ENCODE data around the gene LCN6.
"Not testable (repeated sequence)": the region's sequence is repeated elsewhere in the genome, so short reads cannot be mapped to it uniquely, and the experiment has no call there.

Gene LCN6

DNA sequence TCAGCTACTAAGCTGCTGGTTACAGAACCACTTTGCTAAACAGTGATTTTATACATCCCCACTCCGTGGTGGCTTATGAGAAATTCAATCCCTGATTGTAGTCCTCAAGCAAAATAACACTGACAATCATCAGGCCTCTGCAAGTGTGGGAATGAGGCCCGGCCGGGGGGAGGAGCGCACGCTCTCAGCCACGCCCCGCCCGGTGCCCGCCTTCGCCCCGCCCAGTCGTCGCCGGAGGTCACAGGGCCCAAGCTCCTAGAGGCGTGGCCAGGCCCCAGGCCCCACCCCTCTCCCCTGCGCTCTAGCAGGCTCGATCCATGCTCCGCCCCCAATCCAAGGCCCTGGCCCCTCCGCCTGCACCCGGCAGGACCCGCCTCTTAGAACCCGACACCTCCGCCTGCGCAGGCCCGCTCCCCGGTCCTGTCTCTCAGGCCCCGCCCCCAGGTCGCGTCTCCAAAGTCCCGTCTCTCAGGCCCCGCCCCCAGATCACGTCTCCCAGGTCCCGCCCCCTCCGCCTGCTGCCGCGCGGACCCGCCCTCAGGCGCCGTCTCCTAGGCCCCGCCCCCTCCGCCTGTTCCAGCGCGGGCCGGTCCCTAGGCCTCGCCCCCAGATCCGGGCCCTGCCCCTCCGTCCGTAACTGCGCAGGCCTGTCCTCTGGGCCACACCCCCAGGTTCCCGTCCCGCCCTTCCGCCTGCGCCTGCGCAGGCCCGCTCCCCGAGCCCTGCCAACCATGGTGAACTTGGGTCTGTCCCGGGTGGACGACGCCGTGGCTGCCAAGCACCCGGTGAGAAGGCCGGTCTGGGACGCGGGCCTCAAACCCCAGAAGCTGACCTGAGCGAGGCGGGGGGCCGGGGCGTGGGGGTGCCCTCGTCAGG, 42.6 kb upstream of the LCN6 start, which contains the start of gene TMEM141:
TSS of gene TMEM141 (plus strand) at position 705 of the 876 bp plus-strand sequence. CDS start at position 732, 27 bp downstream.
- no peaks in the 10 kb centered on the region for H3K27me3 ChIP-seq (ENCODE audit: control insufficient read depth, insufficient read depth, low read length, poor library complexity, severe bottlenecking)
- 0% methylated on average over 70 of the region's 70 CpGs for WGBS, 2 experiments
- peaks cover 14% of the 10 kb centered on the region for H3K4me1 ChIP-seq (ENCODE audit: control insufficient read depth, insufficient read depth, low read length)
- H3K9me3 ChIP-seq (ENCODE audit: control insufficient read depth, low read length): no peaks in the 10 kb centered on the region
- no peaks in the 10 kb centered on the region for H3K36me3 ChIP-seq (ENCODE audit: control insufficient read depth, insufficient read depth, low read length)
- H3K27ac ChIP-seq (ENCODE audit: insufficient read depth, low read depth, low read length, poor library complexity, severe bottlenecking): no peak within 1 kb of the TSS
- H3K4me3 ChIP-seq (ENCODE audit: insufficient read depth, low read depth, low read length): peak within 1 kb of the TSS; percentile 75

DNA sequence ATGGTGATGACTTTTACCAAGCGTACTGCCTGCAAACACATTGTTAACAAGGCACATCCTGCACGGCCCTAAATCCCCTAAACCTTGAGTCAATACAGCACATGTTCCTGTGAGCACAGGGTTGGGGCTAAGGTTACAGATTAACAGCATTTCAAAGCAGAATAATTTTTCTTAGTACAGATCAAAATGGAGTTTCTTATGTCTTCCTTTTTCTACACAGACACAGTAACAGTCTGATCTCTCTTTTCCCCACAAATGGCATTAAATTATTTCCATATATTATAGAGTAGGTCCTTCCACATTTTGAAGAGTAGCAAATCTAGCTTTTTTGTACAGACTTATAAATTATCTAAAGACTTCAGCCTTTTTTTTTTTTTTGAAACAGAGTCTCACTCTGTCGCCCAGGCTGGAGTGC, 41.2 kb upstream of the LCN6 start:
- Histone ChIP-seq H3K36me3 (ENCODE audit: control insufficient read depth, insufficient read depth, low read length) (no peaks in the 10 kb centered on the region), H3K27me3 (ENCODE audit: control insufficient read depth, insufficient read depth, low read length, poor library complexity, severe bottlenecking) (no peaks in the 10 kb centered on the region), H3K4me1 (ENCODE audit: control insufficient read depth, insufficient read depth, low read length) (peaks cover 12% of the 10 kb centered on the region), H3K27ac (ENCODE audit: insufficient read depth, low read depth, low read length, poor library complexity, severe bottlenecking) (peak overlapping the region; percentile 50), H3K4me3 (ENCODE audit: insufficient read depth, low read depth, low read length) (no peak overlapping the region), H3K9me3 (ENCODE audit: control insufficient read depth, low read length) (no peaks in the 10 kb centered on the region)
- 76 to 77% methylated on average over 3 of the region's 3 CpGs for WGBS, 2 experiments

DNA sequence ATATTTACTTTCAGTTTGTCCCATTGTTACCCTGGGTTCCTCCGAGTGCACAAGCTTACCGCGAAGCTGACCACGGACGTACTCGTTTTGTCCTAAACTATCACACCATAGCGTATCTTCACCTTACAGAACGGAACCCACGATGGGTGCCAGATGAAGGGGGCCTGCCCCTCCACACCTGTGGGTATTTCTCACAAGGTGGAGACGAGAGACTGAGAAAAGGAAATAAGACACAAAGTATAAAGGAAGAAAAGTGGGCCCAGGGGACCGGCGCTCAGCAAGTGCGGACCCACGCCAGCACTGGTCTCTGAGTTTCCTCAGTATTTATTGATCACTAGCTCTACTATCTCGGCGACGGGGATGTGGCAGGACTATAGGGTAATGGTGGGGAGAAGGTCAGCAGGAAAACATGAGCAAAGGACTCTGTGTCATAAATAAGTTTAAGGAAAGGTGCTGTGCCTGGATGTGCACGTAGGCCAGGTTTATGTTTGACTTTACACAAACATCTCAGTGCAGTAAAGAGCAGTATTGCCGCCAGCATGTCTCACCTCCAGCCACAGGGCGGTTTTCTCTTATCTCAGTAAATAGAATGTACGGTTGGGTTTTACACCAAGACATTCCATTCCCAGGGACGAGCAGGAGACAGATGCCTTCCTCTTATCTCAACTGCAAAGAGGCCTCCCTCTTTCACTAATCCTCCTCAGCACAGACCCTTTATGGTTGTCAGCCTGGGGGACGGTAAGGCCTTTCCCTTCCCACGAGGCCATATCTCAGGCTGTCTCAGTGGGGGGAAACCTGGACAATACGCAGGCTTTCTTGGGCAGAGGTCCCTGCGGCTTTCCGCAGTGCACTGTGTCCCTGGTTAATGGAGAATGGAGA, 40.6 kb upstream of the LCN6 start:
- not testable (repeated sequence) for H3K9me3 ChIP-seq (ENCODE audit: control insufficient read depth, low read length); H3K36me3 ChIP-seq (ENCODE audit: control insufficient read depth, insufficient read depth, low read length); H3K4me3 ChIP-seq (ENCODE audit: insufficient read depth, low read depth, low read length); H3K27me3 ChIP-seq (ENCODE audit: control insufficient read depth, insufficient read depth, low read length, poor library complexity, severe bottlenecking)
- Histone ChIP-seq H3K27ac (ENCODE audit: insufficient read depth, low read depth, low read length, poor library complexity, severe bottlenecking) (peak overlapping the region; percentile 50), H3K4me1 (ENCODE audit: control insufficient read depth, insufficient read depth, low read length) (peaks cover 12% of the 10 kb centered on the region)
- 85 to 88% methylated on average over 25 to 26 of the region's 27 CpGs for WGBS, 2 experiments

DNA sequence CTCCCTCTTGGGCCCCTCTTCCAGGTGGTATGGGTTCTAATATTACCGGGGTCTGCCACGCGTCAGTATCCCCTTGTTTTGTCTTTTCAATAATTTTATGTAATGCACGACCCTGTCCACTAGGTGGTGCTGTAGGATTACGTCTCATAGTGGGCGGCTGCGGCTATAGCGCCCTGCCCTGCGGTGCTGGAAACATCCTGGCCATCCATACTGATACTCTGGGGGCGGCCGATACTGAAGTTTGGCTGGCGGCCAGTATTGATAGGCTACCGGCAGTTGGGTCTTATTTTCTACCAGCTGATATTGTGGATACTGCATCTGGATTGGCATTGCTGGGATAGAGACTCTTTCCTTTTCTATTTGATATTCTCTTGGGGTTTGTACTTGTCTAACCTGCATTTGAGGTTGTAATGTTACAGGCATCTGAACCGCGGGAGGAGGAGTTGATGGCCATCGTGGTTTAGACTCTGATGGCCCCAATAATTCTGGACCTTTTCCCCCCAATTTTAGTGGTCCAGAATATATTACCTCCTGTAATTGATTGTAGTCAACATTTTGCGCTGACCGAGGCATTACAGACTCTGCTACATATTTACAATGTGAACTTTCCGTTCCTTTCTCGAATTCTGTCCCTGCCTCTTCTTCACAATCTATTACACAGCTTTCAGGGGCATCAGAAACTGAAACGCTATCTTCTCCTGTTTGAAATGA, 39.5 kb upstream of the LCN6 start:
- Histone ChIP-seq H3K27ac (ENCODE audit: insufficient read depth, low read depth, low read length, poor library complexity, severe bottlenecking) (no peak overlapping the region), H3K4me3 (ENCODE audit: insufficient read depth, low read depth, low read length) (no peak overlapping the region), H3K4me1 (ENCODE audit: control insufficient read depth, insufficient read depth, low read length) (peaks cover 8% of the 10 kb centered on the region), H3K36me3 (ENCODE audit: control insufficient read depth, insufficient read depth, low read length) (no peaks in the 10 kb centered on the region), H3K27me3 (ENCODE audit: control insufficient read depth, insufficient read depth, low read length, poor library complexity, severe bottlenecking) (no peaks in the 10 kb centered on the region), H3K9me3 (ENCODE audit: control insufficient read depth, low read length) (no peaks in the 10 kb centered on the region)
- 36 to 40% methylated on average over 21 of the region's 21 CpGs for WGBS, 2 experiments

DNA sequence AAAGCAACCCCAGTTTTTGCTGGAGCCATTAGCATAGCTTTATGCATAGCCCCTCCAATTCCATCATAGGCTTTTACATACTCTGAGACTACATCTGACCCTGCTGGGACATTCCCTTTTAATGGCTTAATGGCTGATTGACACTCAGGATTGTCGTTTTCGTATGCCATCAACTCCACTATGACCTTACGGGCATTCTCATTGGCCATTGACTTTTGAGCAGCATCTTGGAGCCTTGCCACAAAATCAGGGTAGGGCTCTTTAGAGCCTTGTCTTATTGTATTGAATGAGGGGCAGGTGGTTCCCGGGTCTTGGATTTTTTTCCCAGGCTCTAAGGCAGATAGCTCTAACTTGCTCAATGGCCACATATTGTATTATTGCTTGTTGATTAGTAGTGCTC, 38.7 kb upstream of the LCN6 start:
- 56 to 70% methylated on average over 4 of the region's 4 CpGs for WGBS, 2 experiments
- not testable (repeated sequence) for H3K27me3 ChIP-seq (ENCODE audit: control insufficient read depth, insufficient read depth, low read length, poor library complexity, severe bottlenecking); H3K9me3 ChIP-seq (ENCODE audit: control insufficient read depth, low read length); H3K36me3 ChIP-seq (ENCODE audit: control insufficient read depth, insufficient read depth, low read length); H3K4me3 ChIP-seq (ENCODE audit: insufficient read depth, low read depth, low read length); H3K4me1 ChIP-seq (ENCODE audit: control insufficient read depth, insufficient read depth, low read length); H3K27ac ChIP-seq (ENCODE audit: insufficient read depth, low read depth, low read length, poor library complexity, severe bottlenecking)

DNA sequence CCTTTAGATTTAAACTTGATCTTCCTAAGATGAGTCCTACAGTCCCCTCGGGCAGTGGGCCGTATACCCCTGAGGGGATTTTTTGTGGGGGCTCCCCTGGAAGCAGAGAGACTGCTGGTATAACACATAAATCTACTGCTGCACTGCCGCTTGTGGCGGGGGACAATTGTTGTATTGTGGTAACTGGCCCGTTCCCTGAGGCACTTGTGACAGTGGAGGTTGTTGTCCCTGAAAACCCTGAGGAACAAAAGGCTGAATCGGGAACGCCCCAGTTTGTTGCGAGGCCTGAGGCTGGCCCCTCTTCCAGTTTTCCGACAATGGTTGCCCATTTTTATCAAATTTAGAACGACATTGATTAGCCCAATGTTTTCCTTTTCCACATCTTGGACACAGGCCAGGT, 38.1 kb upstream of the LCN6 start:
- no peak overlapping the region for H3K4me3 ChIP-seq (ENCODE audit: insufficient read depth, low read depth, low read length)
- WGBS, 2 experiments: 80 to 83% methylated on average over 10 of the region's 10 CpGs
- no peaks in the 10 kb centered on the region for H3K27me3 ChIP-seq (ENCODE audit: control insufficient read depth, insufficient read depth, low read length, poor library complexity, severe bottlenecking)
- no peak overlapping the region for H3K27ac ChIP-seq (ENCODE audit: insufficient read depth, low read depth, low read length, poor library complexity, severe bottlenecking)
- H3K4me1 ChIP-seq (ENCODE audit: control insufficient read depth, insufficient read depth, low read length): peaks cover 8% of the 10 kb centered on the region
- no peaks in the 10 kb centered on the region for H3K9me3 ChIP-seq (ENCODE audit: control insufficient read depth, low read length)
- H3K36me3 ChIP-seq (ENCODE audit: control insufficient read depth, insufficient read depth, low read length): no peaks in the 10 kb centered on the region

DNA sequence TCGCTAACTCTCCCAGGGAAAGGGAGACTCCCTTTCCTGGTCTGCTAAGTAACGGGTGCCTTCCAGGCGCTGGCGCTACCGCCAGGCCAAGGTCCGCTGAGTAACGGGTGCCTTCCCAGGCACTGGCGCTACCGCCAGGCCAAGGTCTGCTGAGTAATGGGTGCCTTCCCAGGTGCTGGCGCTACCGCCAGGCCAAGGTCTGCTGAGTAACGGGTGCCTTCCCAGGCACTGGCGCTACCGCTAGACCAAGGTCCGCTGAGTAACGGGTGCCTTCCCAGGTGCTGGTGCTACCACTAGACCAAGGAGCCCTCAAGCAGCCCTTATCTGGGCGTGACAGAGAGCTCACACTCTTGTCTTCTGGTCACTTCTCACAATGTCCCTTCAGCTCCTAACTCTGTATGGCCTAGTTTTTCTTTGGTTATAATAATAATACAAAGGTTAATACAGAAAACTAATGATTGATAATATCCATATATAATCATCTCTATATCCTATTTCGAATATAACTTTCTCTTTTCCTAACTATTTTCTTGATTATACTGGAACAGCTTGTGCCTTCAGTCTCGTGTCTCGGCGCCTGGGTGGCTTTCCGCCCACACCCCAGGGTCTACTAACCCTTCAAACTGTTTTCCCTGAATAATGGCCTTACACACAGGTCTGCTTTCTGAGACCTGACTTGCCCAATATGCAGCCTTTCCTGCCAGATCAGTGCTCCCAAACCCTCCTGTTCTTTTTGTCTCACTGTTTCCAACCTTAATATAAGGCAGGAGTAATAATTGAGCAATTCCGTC, 37.4 kb upstream of the LCN6 start:
- not testable (repeated sequence) for H3K4me1 ChIP-seq (ENCODE audit: control insufficient read depth, insufficient read depth, low read length); H3K9me3 ChIP-seq (ENCODE audit: control insufficient read depth, low read length); H3K4me3 ChIP-seq (ENCODE audit: insufficient read depth, low read depth, low read length); H3K27me3 ChIP-seq (ENCODE audit: control insufficient read depth, insufficient read depth, low read length, poor library complexity, severe bottlenecking); H3K27ac ChIP-seq (ENCODE audit: insufficient read depth, low read depth, low read length, poor library complexity, severe bottlenecking); H3K36me3 ChIP-seq (ENCODE audit: control insufficient read depth, insufficient read depth, low read length)
- WGBS, 2 experiments: 92 to 93% methylated on average over 23 of the region's 23 CpGs

DNA sequence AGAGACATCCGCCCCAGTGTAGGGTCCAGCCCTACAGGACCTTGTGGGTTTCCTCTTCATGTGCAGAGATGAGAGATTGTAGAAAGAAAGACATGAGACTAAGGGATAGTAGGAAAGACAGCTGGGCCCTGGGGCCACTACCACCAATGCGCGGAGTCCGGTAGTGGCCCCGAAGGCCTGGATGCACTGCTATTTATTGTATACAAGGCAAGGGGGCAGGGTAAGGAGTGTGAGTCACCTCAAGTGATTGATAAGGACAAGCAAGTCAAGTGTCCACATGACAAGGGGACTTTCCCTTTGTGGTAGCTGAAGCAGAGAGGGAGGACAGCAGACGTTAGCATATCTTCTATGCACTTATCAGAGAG, 36.7 kb upstream of the LCN6 start:
- H3K4me3 ChIP-seq (ENCODE audit: insufficient read depth, low read depth, low read length): no peak overlapping the region
- 91 to 96% methylated on average over 6 of the region's 6 CpGs for WGBS, 2 experiments
- H3K9me3 ChIP-seq (ENCODE audit: control insufficient read depth, low read length): no peaks in the 10 kb centered on the region
- H3K27me3 ChIP-seq (ENCODE audit: control insufficient read depth, insufficient read depth, low read length, poor library complexity, severe bottlenecking): no peaks in the 10 kb centered on the region
- H3K27ac ChIP-seq (ENCODE audit: insufficient read depth, low read depth, low read length, poor library complexity, severe bottlenecking): no peak overlapping the region
- H3K4me1 ChIP-seq (ENCODE audit: control insufficient read depth, insufficient read depth, low read length): peaks cover 2% of the 10 kb centered on the region
- H3K36me3 ChIP-seq (ENCODE audit: control insufficient read depth, insufficient read depth, low read length): no peaks in the 10 kb centered on the region

DNA sequence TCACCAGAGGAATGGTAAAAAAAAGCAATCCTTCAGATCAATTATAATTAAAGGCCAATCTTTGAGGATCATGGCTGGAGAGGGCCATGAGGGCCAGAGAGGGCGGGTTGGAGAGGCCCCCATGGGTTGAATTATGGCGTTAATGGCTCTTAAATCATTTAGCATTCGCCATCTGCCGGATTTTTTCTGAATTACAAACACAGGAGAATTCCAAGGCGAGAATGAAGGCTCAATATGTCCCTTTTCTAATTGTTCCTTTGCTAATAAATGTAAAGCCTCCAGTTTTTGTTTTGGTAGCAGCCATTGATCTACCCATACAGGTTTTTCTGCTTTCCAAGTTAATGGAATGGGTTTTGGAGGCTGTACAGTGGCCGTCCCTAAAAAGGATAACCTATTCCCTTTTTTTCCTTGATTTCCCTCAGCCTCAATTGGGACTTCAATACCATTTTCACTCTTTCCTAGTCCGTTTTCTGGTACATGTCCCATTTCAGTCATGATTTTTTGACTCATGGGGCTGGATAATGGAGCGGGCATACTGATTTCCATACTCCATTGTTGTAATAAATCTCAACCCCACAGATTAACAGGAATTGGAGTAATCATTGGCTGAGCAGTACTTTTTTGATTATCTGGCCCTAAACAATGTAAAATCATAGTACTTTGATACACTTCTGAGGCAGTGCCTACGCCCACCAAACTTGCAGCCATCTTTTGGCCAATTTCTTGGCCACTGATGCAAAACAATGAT, 36.1 kb upstream of the LCN6 start:
- no peaks in the 10 kb centered on the region for H3K27me3 ChIP-seq (ENCODE audit: control insufficient read depth, insufficient read depth, low read length, poor library complexity, severe bottlenecking)
- H3K4me1 ChIP-seq (ENCODE audit: control insufficient read depth, insufficient read depth, low read length): no peaks in the 10 kb centered on the region
- 71 to 81% methylated on average over 9 of the region's 9 CpGs for WGBS, 2 experiments
- no peaks in the 10 kb centered on the region for H3K9me3 ChIP-seq (ENCODE audit: control insufficient read depth, low read length)
- H3K4me3 ChIP-seq (ENCODE audit: insufficient read depth, low read depth, low read length): no peak overlapping the region
- H3K27ac ChIP-seq (ENCODE audit: insufficient read depth, low read depth, low read length, poor library complexity, severe bottlenecking): no peak overlapping the region
- no peaks in the 10 kb centered on the region for H3K36me3 ChIP-seq (ENCODE audit: control insufficient read depth, insufficient read depth, low read length)
